LHCN-M2 (cell line): Measurements from ENCODE around the gene STX18. TPM values are rescaled to one million over a fixed set of nuclear protein-coding genes. Genes with fewer than 3 reads are reported as not detected.
"Not testable (repeated sequence)": the region's sequence is repeated elsewhere in the genome, so short reads cannot be mapped to it uniquely, and the experiment has no call there.

Source experiments
- DNase-seq: peaks from one replicate; pipeline ENCODE4 v3.0.0-alpha.2; 2012; ENCODE audit warnings: low read depth
- total RNA-seq: library from RNA; depleted of rRNA; stranded (reverse); fragments of >200 nt; gene quantifications from 2 replicates; pipeline ENCODE4 v1.2.3, GENCODE V29; 2014

The STX18 gene
- total RNA-seq, 1 experiment from 2014 or later, result 22.7 TPM

DNA sequence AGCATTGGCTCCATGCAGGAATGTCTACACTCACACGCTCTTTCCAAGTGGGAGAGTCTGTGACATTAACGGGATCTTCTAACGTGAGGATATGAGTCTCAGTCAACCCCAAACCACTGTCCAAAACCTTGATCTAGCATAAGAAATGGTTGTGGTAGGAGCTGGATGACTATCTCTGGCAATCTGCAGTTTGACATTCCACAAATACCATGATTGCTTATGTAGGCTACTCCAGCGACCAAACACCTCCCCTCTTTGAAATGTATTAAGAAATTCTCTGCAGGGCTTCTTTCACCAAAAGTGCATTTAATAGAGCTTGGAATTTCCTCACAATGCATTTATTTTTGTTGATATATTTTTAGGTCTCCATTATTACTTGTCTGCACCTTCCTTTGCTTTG is 14.1 kb upstream of the STX18 start:
- peak; percentile 72 for DNase-seq

DNA sequence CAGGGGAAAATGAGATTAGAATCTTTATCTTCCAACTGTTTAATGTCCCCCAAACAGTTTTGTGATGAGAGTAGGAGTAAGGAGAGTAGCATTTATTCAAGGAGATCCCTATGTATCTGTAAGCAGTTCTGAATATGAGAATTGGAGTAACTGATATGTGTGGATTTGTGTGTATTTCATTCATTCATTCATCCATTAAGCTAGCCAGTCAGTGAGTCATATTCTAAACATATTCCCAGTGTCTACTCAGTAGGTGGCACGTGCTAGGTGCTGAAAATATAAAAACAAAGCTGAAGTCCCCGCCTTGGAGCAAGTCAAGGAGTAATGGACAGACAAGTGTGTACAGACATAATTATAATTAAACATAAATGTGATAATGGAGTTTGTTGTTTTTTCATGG is 12.4 kb upstream of the STX18 start:
- no peak for DNase-seq

DNA sequence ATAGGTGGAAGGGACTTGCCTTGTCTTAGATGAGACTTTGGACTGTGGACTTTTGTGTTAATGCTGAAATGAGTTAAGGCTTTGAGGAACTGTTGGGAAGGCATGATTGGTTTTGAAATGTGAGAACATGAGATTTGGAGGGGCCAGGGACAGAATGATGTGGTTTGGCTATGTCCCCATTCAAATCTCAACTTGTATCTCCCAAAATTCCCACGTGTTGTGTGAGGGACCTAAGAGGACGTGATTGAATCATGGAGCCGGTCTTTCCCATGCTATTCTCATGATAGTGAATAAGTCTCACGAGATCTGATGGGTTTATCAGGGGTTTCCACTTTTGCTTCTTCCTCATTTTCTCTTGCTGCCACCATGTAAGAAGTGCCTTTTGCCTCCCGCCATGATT is 10.2 kb upstream of the STX18 start:
- not testable (repeated sequence) for DNase-seq

DNA sequence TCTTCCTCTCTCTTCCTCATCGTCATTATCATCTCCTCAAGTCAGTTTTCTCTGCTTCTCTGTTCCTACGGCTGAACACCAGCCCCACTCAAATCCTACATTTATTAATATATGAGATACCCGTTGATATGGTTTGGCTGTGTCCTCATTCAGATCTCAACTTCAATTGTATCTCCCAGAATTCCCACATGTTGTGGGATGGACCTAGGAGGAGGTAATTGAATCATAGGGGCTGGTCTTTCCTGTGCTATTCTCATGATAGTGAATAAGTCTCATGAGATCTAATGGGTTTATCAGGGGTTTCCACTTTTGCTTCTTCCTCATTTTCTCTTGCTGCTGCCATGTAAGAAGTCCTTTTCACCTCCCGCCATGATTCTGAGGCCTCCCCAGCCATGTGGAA is 8.3 kb upstream of the STX18 start:
- not testable (repeated sequence) for DNase-seq

DNA sequence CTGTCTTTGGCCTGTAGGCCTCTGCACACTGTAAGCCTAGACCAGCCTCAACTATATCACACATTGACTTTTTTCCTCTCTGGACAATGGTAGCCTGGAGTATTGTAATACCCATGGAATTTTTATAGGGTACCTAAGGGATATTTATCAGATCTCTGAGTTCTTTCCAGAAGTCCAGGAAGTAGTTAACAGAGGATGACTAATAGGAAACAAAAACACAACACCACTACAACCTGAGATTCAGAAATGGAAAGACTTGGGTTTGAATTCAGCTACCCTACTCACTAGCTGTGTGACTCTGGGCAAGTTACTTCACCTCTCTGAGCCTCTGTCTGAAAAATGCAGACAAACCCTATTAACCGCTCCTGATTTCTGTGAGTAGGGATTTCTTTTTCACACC is 7.7 kb upstream of the STX18 start:
- DNase-seq, result no peak

DNA sequence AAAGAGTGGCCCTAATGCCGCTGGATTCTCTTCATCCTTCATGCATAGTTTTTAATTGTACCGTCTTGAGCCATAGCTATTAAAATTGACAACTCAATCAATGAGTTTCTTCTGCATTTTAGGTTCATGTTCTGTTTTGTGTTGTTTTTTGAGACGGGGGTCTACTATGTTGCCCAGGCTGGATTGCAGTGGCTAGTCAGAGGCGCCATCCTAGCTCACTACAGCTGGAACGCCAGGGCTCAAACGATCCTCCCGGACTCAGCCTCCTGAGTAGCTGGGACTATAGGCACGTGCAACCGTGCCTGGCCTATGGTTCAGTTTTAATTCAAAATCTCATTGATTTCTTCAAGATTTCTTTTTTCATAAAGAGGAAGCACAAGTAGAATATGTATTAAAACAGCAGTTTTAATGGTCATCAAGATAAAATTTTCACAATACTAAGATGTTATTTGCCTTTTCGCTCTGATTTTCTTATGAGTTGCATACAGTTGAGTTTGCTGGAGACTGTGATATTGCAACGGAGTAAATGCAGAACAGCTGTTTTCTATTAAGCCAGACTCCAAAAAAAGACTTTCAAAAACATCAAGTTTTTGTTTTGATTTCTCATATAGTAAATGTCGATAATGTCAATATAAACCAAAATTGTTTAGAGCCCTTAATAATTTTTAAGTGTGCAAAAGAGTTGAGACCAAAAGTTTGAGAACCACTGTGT is 1.1 kb upstream of the STX18 start:
- no peak for DNase-seq

DNA sequence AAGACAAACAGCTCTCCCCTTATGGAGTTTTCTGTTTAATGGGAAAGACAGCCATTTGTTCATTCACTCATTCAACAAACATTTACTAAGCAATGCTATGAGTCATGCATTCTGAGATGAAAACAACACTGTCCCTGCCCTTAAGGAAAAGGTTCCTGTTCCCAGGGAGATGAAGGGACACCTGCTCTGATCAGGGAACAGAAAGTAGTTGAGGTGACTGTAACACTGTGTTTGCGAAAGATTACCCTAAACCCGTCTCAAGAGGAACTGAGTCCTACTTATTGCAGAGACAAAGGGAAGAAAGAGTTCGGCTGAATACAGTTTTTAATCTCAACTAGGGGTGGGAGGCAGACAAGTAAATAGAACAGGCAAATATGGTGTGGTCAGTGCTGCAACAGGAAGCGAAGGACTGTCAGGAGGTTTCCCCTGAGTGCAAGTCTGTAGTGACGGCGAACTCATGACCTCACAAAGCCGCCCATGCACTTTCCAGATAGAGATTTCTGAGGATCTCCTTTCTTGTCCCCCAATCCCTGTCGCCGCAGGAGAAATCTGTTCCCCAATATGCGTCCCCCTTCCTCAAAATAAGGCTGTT is 712 bp downstream of the STX18 start:
- DNase-seq, result peak; percentile 48

DNA sequence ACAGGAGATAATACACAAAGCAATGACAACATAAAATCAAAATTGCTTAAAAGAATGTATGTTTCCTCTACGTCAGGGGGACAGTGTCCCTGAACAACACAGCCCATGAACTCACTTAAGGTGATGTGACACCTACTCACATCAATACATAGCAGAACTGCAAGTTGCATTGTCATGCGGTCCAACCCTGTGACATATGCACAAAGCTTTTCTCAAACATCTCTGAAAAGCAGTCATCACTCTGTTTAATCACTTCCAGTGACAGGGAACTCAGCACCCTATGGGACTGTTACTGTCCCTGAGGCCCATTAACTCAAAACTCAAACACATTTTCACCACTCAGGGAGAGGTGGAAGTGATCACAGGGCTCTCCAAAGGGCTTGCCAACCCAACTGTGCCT is 2.4 kb downstream of the STX18 start:
- no peak for DNase-seq

DNA sequence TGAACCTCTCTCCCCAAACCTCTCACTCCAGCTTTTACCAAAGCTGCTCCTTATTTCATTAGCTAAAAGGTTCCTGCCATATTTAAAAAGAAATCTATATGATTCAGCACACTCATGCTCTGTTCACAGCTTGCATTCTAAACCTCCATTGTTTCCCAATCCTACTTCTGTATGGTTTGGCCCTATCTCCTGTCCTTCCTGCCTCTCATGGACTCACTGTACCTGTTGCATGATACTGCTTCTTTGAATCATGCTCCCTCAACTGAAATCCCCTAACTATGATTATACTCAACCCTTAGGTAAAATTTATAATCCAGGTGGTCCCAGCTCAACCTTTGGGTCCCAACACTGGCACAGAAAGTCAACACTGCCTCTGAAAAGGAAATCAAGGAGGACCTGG is 6.3 kb downstream of the STX18 start:
- no peak for DNase-seq

DNA sequence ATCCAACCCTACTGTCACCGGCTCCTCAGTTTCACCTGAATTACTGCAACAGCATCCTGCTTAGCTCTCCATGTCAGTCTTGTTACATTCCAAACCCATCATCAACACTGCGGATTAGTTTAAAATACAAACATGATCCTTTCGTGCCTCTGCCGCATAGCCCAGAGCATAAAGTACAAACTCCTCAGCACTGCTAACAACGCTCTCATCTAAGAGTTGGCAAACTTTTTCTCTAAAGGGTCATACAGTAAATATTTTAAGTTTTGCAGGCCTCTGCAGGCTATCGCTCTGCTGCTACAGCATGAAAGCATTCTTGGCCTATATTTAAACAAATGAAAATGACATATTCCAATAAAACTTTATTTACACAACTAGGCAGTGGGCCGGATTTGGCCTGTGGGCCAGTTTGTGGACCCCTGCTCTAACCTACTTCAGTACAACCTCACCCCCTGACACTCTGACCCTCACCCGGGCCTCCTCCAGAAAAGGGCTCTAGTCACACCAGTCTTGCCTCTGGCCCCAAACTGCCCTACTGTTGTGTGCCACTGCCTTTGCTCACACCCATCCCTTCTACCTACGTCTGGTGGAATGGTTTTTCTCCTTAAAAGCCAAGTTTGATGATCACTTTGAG is 7.2 kb downstream of the STX18 start:
- no peak for DNase-seq

DNA sequence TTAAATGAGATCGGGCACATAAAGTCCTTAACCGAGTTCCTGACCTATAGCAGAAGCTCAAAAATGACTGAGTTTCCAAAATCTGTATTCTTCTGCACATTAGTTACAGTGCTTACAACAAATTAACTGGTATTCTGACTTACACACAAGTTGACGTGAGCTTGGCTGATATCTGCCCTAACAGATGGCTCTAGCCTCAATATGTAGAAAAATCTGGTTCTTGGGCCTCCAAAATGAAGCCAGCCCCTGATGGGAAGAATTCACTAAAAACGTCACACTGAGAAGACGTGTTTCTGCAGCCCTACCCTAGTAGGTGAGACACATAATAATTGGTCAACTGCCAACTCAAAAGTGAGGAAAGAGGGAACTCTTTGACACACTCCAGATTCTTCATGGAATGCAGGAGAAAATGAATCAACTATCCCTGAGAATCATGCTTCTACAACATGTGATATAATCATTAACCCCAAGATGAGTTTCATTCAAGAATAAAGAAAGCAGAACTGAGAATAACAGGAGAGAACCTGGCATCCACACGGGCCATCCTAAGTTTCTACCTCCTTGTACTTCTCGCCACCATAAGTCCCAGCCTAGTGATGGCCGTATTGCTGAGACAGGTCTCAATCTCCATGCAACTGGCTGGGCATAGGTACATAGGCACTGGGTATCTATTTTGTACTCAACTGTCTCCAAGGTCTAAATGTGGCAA is 8.2 kb downstream of the STX18 start:
- no peak for DNase-seq

DNA sequence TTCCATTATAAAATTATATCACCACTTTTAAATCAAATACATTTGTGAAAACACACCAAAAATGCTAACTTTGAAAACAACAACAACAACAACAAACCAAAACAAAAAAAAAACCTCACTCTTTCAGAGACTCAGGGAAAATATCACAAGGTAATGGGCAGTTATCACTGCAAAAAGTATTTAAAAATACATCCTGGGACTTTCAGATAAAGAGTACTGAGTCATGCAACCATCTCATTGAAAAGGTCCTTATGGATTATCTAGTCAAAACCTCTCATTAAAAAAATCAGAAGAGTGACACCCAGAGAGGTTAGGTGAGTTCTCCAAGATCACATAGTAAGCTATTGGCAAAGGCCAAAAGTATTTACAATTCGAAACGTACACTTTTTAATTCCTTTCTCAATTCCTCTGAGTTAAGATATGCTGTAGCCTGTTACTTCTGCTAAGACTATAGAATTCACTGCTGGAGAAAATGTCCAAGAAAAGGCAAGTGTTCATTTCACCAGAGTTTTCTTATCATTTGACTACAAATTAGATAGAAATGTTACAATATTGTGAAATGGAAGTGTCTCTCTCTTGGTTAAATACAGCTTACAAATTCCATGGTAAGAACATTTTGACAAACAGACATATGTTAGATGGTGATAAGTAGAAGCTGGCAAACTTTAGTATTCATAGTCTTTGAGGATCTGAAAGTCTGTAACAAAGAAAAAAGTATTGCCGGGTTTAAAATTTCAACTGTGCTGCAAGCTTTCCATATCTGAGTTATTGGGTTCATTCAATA is 9.3 kb downstream of the STX18 start:
- DNase-seq, result no peak

DNA sequence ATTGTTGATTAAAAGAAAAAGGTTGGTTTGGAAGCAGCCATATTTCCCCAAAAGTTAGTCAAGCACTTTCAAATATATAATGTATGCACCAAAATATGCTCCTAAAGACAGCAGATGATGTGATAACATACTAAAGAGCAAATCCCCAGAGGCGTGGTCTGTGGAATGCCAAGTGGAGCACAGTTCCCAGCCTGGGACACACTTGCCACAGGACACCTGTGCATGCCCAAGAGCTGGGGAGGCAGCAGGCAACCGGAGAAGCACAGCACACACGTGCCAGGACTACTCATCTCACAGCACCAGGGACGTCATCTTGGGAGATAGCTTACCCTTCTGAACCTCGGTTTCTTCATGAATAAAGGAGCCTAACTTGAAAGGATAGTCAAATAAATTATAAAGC is 12.5 kb downstream of the STX18 start:
- no peak for DNase-seq

DNA sequence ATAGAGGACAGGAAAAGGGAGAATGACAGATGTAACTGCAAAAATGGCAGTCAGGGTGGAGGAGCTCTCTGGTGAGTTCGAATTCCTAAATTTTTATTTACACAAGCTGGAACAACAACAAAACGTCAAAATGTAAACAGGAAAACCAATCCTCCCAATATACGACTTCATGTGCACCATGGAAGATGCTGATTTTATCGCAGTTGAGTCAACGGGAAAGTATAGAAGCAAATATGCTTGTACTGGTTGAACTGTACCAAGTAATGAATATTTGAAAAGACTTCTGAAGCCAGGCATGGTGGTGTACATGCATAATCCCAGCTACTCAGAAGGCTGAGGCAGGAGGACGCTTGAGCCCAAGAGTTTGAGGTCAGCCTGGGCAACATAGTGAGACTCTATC is 15.4 kb downstream of the STX18 start:
- no peak for DNase-seq

DNA sequence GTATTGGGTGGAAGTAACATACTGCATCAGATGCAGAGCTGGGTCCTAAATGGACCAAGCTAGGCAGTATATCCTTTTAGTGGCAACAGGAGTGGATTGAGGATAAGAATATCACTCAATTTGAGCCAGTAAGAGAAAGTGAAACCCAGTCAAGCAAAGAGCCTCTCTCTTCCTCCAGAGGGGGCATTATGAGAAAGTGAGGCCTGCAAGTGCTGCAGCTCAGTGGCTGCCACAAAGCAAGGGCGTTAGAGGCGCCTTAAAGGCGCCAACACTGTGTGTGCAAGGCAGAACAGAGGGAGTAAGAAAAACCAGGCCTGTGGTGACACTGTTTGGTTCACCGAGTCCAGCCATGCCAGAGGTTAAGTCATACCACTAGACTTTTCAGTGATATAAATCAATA is 17.5 kb downstream of the STX18 start:
- no peak for DNase-seq

DNA sequence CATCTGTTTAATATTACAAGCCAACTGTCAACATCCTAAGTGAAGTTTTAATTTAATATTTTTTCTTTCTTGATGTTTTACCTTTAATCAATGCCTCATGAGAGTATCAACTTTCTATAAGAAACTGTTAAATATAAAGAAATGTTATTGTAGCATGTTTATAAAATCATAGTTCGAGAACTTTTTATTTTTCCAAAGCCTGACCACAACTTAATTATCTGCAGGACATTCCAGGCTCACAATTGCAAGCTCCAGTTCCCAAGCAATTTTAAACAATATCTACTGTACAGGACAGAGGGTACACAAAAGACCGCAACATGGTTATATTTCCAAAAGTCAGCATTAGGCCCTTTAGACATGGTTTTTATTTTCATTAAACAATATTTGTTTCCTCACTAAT is 20.1 kb downstream of the STX18 start:
- DNase-seq, result no peak

DNA sequence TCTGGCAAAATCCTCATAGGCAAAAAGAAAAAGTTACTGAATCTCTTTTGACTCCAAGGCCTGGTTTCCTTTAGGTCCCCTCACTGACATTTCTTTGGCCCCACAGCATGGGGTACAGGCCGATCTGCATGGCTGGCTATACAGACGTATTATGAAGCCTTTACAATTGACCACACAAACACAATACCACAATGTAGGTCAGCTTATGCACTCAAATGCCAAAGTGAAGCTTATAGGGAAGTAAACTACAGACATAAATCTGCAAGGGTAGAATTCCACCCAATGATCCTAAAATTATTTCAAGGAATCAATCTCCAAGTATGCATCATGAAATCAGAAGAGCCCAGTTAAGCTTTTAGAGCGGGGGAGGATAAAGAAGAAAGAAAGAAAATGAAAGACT is 20.7 kb downstream of the STX18 start:
- DNase-seq, result no peak

DNA sequence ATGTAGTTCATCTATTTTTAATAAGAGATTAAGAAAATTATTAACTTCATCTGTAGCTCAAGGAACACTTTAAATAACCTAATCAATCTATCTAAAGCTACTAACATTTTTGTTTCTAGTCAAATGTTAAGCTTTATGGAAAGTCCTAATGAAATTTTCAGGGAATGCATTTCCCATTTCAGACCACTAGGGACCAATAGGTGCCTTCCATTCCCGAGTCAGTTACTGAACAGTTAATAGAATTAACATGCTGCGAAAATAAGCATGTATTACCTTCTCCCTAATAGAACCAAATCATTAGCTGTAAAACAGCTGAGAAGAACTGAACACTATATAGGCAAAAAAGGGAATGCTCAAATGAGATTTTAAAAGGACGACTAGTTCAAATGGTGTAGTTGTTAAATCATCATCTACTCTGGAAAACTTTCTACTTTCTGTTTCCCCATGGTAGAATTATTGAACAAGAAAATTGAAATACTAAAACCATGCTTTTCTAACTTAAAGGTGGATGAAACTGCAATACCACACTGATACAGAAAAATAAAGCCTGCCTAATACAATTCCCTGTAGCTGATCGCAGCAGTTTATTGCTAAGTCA is 22.5 kb downstream of the STX18 start:
- no peak for DNase-seq

DNA sequence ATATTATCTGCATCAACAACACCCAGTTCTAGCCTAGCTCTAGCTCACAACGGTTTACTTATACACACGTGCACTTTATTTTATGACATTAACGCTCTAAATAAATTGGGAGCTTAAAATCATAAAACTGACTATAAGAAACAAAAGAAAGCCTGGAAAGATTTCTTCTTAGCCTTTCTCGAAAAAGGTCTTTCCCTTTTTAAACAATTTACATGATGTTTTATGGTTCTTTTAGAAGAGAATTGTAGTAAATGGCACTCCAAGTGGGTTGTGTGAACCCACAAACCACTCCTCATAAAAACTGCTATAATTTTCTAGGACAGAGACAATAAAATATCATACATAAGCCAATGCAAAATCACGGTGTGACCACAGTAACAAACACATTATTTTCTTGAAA is 23.1 kb downstream of the STX18 start:
- DNase-seq, result no peak

DNA sequence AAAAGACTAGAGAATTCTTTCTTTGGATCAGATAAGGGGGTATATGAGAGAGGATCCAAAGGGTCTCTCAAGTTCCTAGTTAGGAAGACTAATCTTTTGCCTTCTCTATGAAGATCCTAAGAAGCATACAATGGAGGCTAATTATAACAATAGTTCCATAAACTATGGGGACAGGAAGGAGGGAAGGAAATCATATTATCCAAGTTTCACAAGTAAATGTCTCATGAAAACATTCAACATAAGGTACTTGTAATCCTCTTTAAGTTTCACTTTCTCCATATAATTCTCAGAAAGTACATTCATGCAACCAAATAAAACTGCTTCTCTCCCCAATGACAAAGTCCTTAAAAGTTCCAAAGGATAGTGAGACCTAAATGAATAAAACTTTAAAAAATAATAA is 27.1 kb downstream of the STX18 start:
- no peak for DNase-seq

DNA sequence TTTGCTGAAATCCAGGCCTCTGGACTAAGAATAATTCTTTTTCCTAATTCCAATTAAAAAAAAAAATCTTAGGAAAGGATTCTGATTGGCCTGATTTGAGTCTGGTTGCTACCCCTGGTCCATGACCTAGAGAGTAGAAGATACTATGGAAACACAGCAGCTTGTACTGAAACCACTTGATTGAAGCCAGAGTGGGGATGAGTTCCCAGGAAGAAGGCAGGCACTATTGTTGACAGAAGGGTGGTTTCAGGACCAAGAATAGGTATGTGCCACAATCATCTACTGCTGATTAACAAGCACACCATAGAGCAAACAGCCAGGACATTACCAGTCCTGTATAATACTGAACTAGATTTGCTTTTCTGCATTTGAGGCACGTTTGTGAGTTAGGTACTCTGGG is 29.6 kb downstream of the STX18 start:
- no peak for DNase-seq
